IPS-NIHi11 (cell line): ENCODE results near the gene IGSF21.

Experiments
- DNase-seq: peaks from one replicate; pipeline ENCODE4 v3.0.0; 2012; ENCODE audit warnings: mixed read lengths, low spot score

IGSF21 gene

GRCh38 chr1:18264450-18265039 is 156.9 kb downstream of the IGSF21 start:
- DNase-seq: no peak

GRCh38 chr1:18265641-18266040 is 158.0 kb downstream of the IGSF21 start:
- DNase-seq: no peak

- no peak for DNase-seq
Observed at GRCh38 chr1:18266391-18266790, 158.8 kb downstream of the IGSF21 start.

GRCh38 chr1:18271336-18271735 is 163.7 kb downstream of the IGSF21 start:
- no peak for DNase-seq

- peak; percentile 67 for DNase-seq
Observed at GRCh38 chr1:18278946-18279345, 171.3 kb downstream of the IGSF21 start.

- DNase-seq: no peak
Observed at GRCh38 chr1:18279351-18280074, 171.9 kb downstream of the IGSF21 start.

- DNase-seq: no peak
Observed at GRCh38 chr1:18280956-18281355, 173.4 kb downstream of the IGSF21 start.

GRCh38 chr1:18282851-18283600 is 175.4 kb downstream of the IGSF21 start:
- DNase-seq: peak; percentile 79

GRCh38 chr1:18283601-18284385 is 176.2 kb downstream of the IGSF21 start:
- DNase-seq: no peak

- no peak for DNase-seq
Observed at GRCh38 chr1:18284805-18285537, 177.4 kb downstream of the IGSF21 start.

GRCh38 chr1:18285538-18285924 is 177.9 kb downstream of the IGSF21 start:
- DNase-seq: no peak

GRCh38 chr1:18288722-18289121 is 181.1 kb downstream of the IGSF21 start:
- no peak for DNase-seq

- DNase-seq: no peak
Observed at GRCh38 chr1:18289597-18289996, 182.0 kb downstream of the IGSF21 start.

GRCh38 chr1:18290740-18291412 is 183.3 kb downstream of the IGSF21 start:
- no peak for DNase-seq

- no peak for DNase-seq
Observed at GRCh38 chr1:18292531-18292930, 184.9 kb downstream of the IGSF21 start.

- no peak for DNase-seq
Observed at GRCh38 chr1:18293291-18293690, 185.7 kb downstream of the IGSF21 start.

GRCh38 chr1:18294437-18295176 is 187.0 kb downstream of the IGSF21 start:
- peak; percentile 86 for DNase-seq

GRCh38 chr1:18297896-18298648 is 190.5 kb downstream of the IGSF21 start:
- DNase-seq: peak; percentile 59
